GM12801 (cell line): ENCODE results near the gene ZC3H18.

Experiments
- CTCF ChIP-seq: IDR thresholded peaks from one replicate; pipeline ENCODE4 v1.5.1; 2011; ENCODE audit warnings: control low read depth; ENCODE audit not compliant: insufficient read length; ENCODE audit errors: extremely low read depth

ZC3H18 gene

GRCh38 chr16:88681084-88681680 is 111.0 kb downstream of the ZC3H18 start:
- TF ChIP-seq CTCF: no peak
